ENCODE measurements around the gene SSU72.
"Not testable (repeated sequence)": the region's sequence is repeated elsewhere in the genome, so short reads cannot be mapped to it uniquely, and the experiment has no call there.

The SSU72 gene

GRCh38 chr1:1495461-1495975 lies 79.1 kb downstream of the SSU72 start:
- not testable (repeated sequence) for H3K36me3 ChIP-seq (ENCODE audit: control insufficient read depth, insufficient read depth, low read length); H3K27ac ChIP-seq (ENCODE audit: low read depth, low read length); H3K9ac ChIP-seq (ENCODE audit: low read length); H3K4me3 ChIP-seq (ENCODE audit: low read length); H3K4me1 ChIP-seq (ENCODE audit: control insufficient read depth, insufficient read depth, low read length); H3K27me3 ChIP-seq (ENCODE audit: control insufficient read depth, insufficient read depth, low read length)

GRCh38 chr1:1494311-1494710 lies 80.4 kb downstream of the SSU72 start:
- not testable (repeated sequence) for H3K9ac ChIP-seq (ENCODE audit: low read length); H3K4me3 ChIP-seq (ENCODE audit: low read length); H3K27me3 ChIP-seq (ENCODE audit: control insufficient read depth, insufficient read depth, low read length); H3K27ac ChIP-seq (ENCODE audit: low read depth, low read length); H3K4me1 ChIP-seq (ENCODE audit: control insufficient read depth, insufficient read depth, low read length)
- H3K36me3 ChIP-seq (ENCODE audit: control insufficient read depth, insufficient read depth, low read length): peaks cover 11% of the 10 kb centered on the region
